ENCODE results near the gene TEPSIN.

GRCh38 chr17:81280571-81280970, 41.7 kb upstream of the TEPSIN start:
- TF ChIP-seq CTCF (IDR thresholded peaks at IDR 0.05; ENCODE audit: insufficient read depth, low read length, poor library complexity, severe bottlenecking) (no peak), EZH2phosphoT487 (conservative IDR thresholded peaks at IDR 0.05; ENCODE audit: low read length) (no peak)
